Spleen (tissue), 11 donors: ENCODE data around the gene MCC. TPM values are rescaled to one million over a fixed set of nuclear protein-coding genes. Genes with fewer than 3 reads are reported as not detected.

Experiments used
- DNase-seq: peaks from one replicate; pipeline ENCODE4 v3.0.0-alpha.2; 2020
- H3K27ac ChIP-seq, 8 donors: fragments of 200-600 bp; sonication (generic) in 7 of 8; 1 replicate in 4 of 8; 2 replicates in 4 of 8; pipeline versions ENCODE4 v1.5.0 to v1.8.0; 2016 to 2021; ENCODE audit warnings: inconsistent platforms in 4 of 8, mild to moderate bottlenecking in 4 of 8, moderate library complexity in 1 of 8
- H3K27me3 ChIP-seq, 7 donors: fragments of 200-600 bp; sonication (generic) in 6 of 7; replicated peaks in 1 of 7; 1 replicate in 4 of 7; 2 replicates in 3 of 7; pipeline versions ENCODE4 v1.5.0 to v1.8.0; 2016 to 2021; ENCODE audit warnings: inconsistent platforms in 3 of 7, mild to moderate bottlenecking in 1 of 7
- H3K36me3 ChIP-seq, 6 donors: fragments of 200-600 bp; sonication (generic) in 5 of 6; 1 replicate in 4 of 6; 2 replicates in 2 of 6; pipeline versions ENCODE4 v1.5.0 to v1.8.0; 2016 to 2021; ENCODE audit warnings: inconsistent platforms in 2 of 6
- H3K4me1 ChIP-seq, 6 donors: fragments of 200-600 bp; sonication (generic) in 5 of 6; 1 replicate in 3 of 6; 2 replicates in 3 of 6; pipeline versions ENCODE4 v1.5.0 to v1.8.0; 2016 to 2021; ENCODE audit warnings: inconsistent platforms in 3 of 6
- H3K4me3 ChIP-seq, 8 donors: fragments of 200-600 bp; sonication (generic) in 7 of 8; 1 replicate in 4 of 8; 2 replicates in 4 of 8; pipeline versions ENCODE4 v1.5.0 to v1.8.0; 2016 to 2021; ENCODE audit warnings: inconsistent platforms in 4 of 8, mild to moderate bottlenecking in 4 of 8, moderate library complexity in 2 of 8
- H3K9me3 ChIP-seq, 8 donors: fragments of 200-600 bp; sonication (generic) in 7 of 8; 1 replicate in 4 of 8; 2 replicates in 4 of 8; pipeline versions ENCODE4 v1.5.0 to v1.8.0; 2016 to 2021; ENCODE audit warnings: inconsistent platforms in 4 of 8
- CTCF ChIP-seq, 11 experiments: fragments of 200-600 bp in 7 of 11; fragments of 450-650 bp in 4 of 11; sonication (generic) in 4 of 11; IDR thresholded peaks in 8 of 11; conservative IDR thresholded peaks in 3 of 11; 1 replicate in 7 of 11; 2 replicates in 4 of 11; pipeline versions ENCODE4 v1.4.0 to v1.8.0; 2016 to 2021; ENCODE audit warnings: antibody characterized with exemption in 11 of 11, inconsistent platforms in 4 of 11, mild to moderate bottlenecking in 1 of 11
- POLR2A ChIP-seq, 3 donors: fragments of 450-650 bp; IDR thresholded peaks; one replicate each; pipeline ENCODE4 v1.5.1; 2017; ENCODE audit warnings: antibody characterized with exemption in 3 of 3, mild to moderate bottlenecking in 1 of 3
- POLR2AphosphoS5 ChIP-seq, 3 donors: sonication (generic); formaldehyde crosslinking; IDR thresholded peaks; one replicate each; pipeline ENCODE4 v1.5.1; 2017; ENCODE audit warnings: antibody characterized with exemption in 3 of 3
- WGBS, 5 donors: extraction: QIAGEN DNeasy Blood & Tissue Kit in 3 of 5; methylation state at CpG; one replicate each; pipeline versions ENCODE4 v1.1.5 to v1.1.7; 2013 to 2018; 5-methylcytosine and 5-hydroxymethylcytosine counted together
- intact Hi-C: fragments of 100-400 bp; cut with DNase I; formaldehyde crosslinking; loops from one replicate; pipeline ENCODE4 v1.15.0; 2023; ENCODE audit warnings: low total_unique reads
- polyA plus RNA-seq, 3 donors: library from polyadenylated mRNA; stranded (reverse); fragments of 200-250 nt; gene quantifications; one replicate each; pipeline ENCODE4 v1.2.1, GENCODE V29; 2013
- total RNA-seq, 7 donors: library from RNA; depleted of rRNA in 3 of 7; stranded (reverse); fragments of >200 nt in 3 of 7; fragmentation: NEBNext Ultra II Directional in 4 of 7; extraction: Animal tissue kit (Norgen Biotek cat#: 25700) in 4 of 7; gene quantifications; one replicate each; pipeline versions ENCODE4 v1.1.0 to v1.2.1, GENCODE V29; 2016 to 2021
- donor health status: healthy with polysubstance abuse.
- donor health status: DM: no; HTN: no; CAD: no; lungs with moderate emphysema.
- donor health status: DM: no; HTN: no; CAD: no.
- donor health status: Bipolar disorder and iron deficiency.
- donor health status: healthy.
- donor health status: DM: no; HTN: no; CAD: no.
- donor health status: DM: yes; HTN: yes; CAD: no.

Gene MCC
- total and polyA plus RNA-seq, 10 donors = 1.3 to 32.8 (median 15.8) TPM

- Histone ChIP-seq H3K27me3 (peaks cover 0 to 10% (median 0%) of the 10 kb centered on the region in 7 donors), H3K9me3 (no peaks in the 10 kb centered on the region), H3K4me1 (peaks cover 0 to 43% (median 36%) of the 10 kb centered on the region in 6 donors), H3K27ac (peak within 1 kb of the TSS; percentile 84 to 94 (median 92)), H3K4me3 (peak within 1 kb of the TSS; percentile 50 to 79 (median 69)), H3K36me3 (peaks cover 0 to 21% (median 5%) of the 10 kb centered on the region in 6 donors)
- peak; percentile 96 for DNase-seq
- TF ChIP-seq POLR2A (IDR thresholded peaks at IDR 0.05) (peak in 2 of 3 donors; percentile 18 to 33), CTCF (IDR thresholded peaks at IDR 0.05 in 8 of 11, conservative IDR thresholded peaks at IDR 0.05 in 3 of 11) (peak in 6 of 11 experiments; percentile 6 to 41 (median 24)), POLR2AphosphoS5 (IDR thresholded peaks at IDR 0.05) (peak; percentile 93 to 95 (median 94))
- WGBS, 5 donors = 1% methylated on average over 29 to 72 of the region's 72 CpGs
- intact Hi-C loops = loop anchor here (10.0 kb wide), 1 partner anchor 529 kb away; no protein-coding TSS in a partner anchor
These were observed 25.4 kb upstream of the MCC start, which contains the start of gene YTHDC2 for GRCh38 chr5:113513384-113514288. Gene YTHDC2 (plus strand): TSS chr5:113513694. CDS start chr5:113513896, 202 bp downstream.

- Histone ChIP-seq H3K4me1 (peaks cover 0 to 39% (median 36%) of the 10 kb centered on the region in 6 donors), H3K27me3 (peaks cover 0 to 22% (median 0%) of the 10 kb centered on the region in 7 donors), H3K9me3 (no peaks in the 10 kb centered on the region), H3K36me3 (peaks cover 0 to 10% (median 0%) of the 10 kb centered on the region in 6 donors), H3K4me3 (peak overlapping the region in 1 of 8 donors; percentile 79), H3K27ac (no peak overlapping the region)
- intact Hi-C loops = loop anchor here (10.0 kb wide), 1 partner anchor 528 kb away; no protein-coding TSS in a partner anchor
- 86 to 97% (median 90%) methylated on average over 3 of the region's 3 CpGs for WGBS, 5 donors
- TF ChIP-seq CTCF (IDR thresholded peaks at IDR 0.05 in 8 of 11, conservative IDR thresholded peaks at IDR 0.05 in 3 of 11) = no peak
- no peak for TF ChIP-seq POLR2A (IDR thresholded peaks at IDR 0.05)
- no peak for TF ChIP-seq POLR2AphosphoS5 (IDR thresholded peaks at IDR 0.05)
- no peak for DNase-seq
These were observed 24.1 kb upstream of the MCC start for GRCh38 chr5:113512341-113512740.

DNA sequence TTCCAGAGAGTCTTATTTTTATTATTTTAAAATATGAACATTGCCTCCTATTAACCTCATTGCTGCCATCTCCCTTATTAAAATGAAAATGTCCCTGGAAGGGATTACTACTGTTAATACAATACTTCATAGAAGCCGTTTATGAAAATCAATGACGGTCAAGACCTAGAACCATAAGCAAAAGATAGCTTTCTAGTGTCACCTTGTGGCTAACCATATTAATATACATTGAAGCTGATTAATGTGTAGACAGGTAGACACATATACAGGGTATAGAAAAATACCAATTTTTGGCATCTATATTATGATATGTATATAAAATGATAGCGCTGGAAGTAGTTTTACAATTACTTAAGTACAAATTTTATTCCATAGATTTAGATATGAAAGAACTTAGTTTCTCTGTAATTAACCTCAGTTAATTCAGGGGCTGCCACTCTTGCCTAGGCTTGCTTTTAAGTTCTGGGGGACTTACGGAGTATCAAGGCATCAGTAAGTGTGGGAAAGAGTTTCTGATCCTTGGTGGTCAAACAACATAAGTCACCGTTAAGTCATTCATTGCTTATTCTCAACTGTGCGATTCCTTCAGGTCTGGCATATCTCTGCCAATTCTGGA lies 22.7 kb upstream of the MCC start:
- TF ChIP-seq POLR2AphosphoS5 (IDR thresholded peaks at IDR 0.05) = no peak
- no peak for TF ChIP-seq POLR2A (IDR thresholded peaks at IDR 0.05)
- TF ChIP-seq CTCF (IDR thresholded peaks at IDR 0.05 in 8 of 11, conservative IDR thresholded peaks at IDR 0.05 in 3 of 11) = peak in 3 of 11 experiments; percentile 21 to 26 (median 21)
- Histone ChIP-seq H3K9me3 (no peaks in the 10 kb centered on the region), H3K4me1 (peaks cover 0 to 25% (median 24%) of the 10 kb centered on the region in 6 donors), H3K27ac (no peak overlapping the region), H3K36me3 (no peaks in the 10 kb centered on the region), H3K27me3 (peaks cover 0 to 36% (median 0%) of the 10 kb centered on the region in 7 donors), H3K4me3 (no peak overlapping the region)
- no peak for DNase-seq
- intact Hi-C loops = loop anchor here (10.0 kb wide), 1 partner anchor 526 kb away; no protein-coding TSS in a partner anchor
- 56 to 62% (median 61%) methylated on average over 6 of the region's 6 CpGs for WGBS, 5 donors
